HG02588 (cell line): ENCODE results near the gene SLC12A3.

Source experiments
- ATAC-seq: cut with Tn5 transposase; IDR thresholded peaks from one replicate; pipeline ENCODE4 v1.9.1; 2021; ENCODE audit warnings: mild to moderate bottlenecking, moderate library complexity; ENCODE audit not compliant: unreplicated experiment

Gene SLC12A3

GRCh38 chr16:56886296-56886695 is 21.3 kb downstream of the SLC12A3 start:
- no peak for ATAC-seq

- ATAC-seq: no peak
Observed at GRCh38 chr16:56886826-56887225, 21.8 kb downstream of the SLC12A3 start.

- peak; percentile 77 for ATAC-seq
Observed at GRCh38 chr16:56888806-56889205, 23.8 kb downstream of the SLC12A3 start.

- peak; percentile 33 for ATAC-seq
Observed at GRCh38 chr16:56889206-56889605, 24.2 kb downstream of the SLC12A3 start.

GRCh38 chr16:56891685-56892084 is 26.7 kb downstream of the SLC12A3 start:
- ATAC-seq: no peak

GRCh38 chr16:56892705-56893104 is 27.7 kb downstream of the SLC12A3 start:
- no peak for ATAC-seq

- ATAC-seq: no peak
Observed at GRCh38 chr16:56894331-56894917, 29.4 kb downstream of the SLC12A3 start.

- no peak for ATAC-seq
Observed at GRCh38 chr16:56895813-56896212, 30.8 kb downstream of the SLC12A3 start.

- no peak for ATAC-seq
Observed at GRCh38 chr16:56896244-56896643, 31.2 kb downstream of the SLC12A3 start.

- ATAC-seq: no peak
Observed at GRCh38 chr16:56897026-56897799, 32.2 kb downstream of the SLC12A3 start.

- no peak for ATAC-seq
Observed at GRCh38 chr16:56898847-56899246, 33.8 kb downstream of the SLC12A3 start.

GRCh38 chr16:56903866-56904265 is 38.9 kb downstream of the SLC12A3 start:
- ATAC-seq: no peak

- ATAC-seq: no peak
Observed at GRCh38 chr16:56907401-56907800, 42.4 kb downstream of the SLC12A3 start.

- no peak for ATAC-seq
Observed at GRCh38 chr16:56909527-56909979, 44.5 kb downstream of the SLC12A3 start.

GRCh38 chr16:56910112-56910511 is 45.1 kb downstream of the SLC12A3 start:
- no peak for ATAC-seq

GRCh38 chr16:56910654-56911539 is 45.9 kb downstream of the SLC12A3 start:
- ATAC-seq: no peak

GRCh38 chr16:56911771-56912571 is 47.0 kb downstream of the SLC12A3 start:
- peak; percentile 67 for ATAC-seq

GRCh38 chr16:56912746-56913708 is 48.0 kb downstream of the SLC12A3 start:
- ATAC-seq: no peak

GRCh38 chr16:56914896-56915295 is 49.9 kb downstream of the SLC12A3 start:
- ATAC-seq: no peak
